Keratinocyte (primary cell): ENCODE results near the gene FIGN. TPM values are rescaled to one million over a fixed set of nuclear protein-coding genes. Genes with fewer than 3 reads are reported as not detected.

Experiments
- DNase-seq: peaks from one replicate; pipeline ENCODE4 v3.0.0-alpha.2; 2011; ENCODE audit warnings: low read depth, missing footprints, low spot score
- FAIRE-seq: peaks from 2 replicates; lab custom pipeline; 2011; peaks lifted over from hg19 to GRCh38; lab: Jason Lieb, UNC
- H2AFZ ChIP-seq: 2 replicates; pipeline ENCODE4 v1.6.0; 2012; ENCODE audit warnings: low read length, control low read depth, inconsistent platforms; ENCODE audit not compliant: control insufficient read depth
- H3K27ac ChIP-seq: 2 replicates; pipeline ENCODE4 v1.5.1; 2011; ENCODE audit warnings: low read length; ENCODE audit not compliant: control insufficient read depth, insufficient read depth
- H3K27me3 ChIP-seq: 3 replicates; pipeline ENCODE4 v1.6.0; 2011; ENCODE audit warnings: low read length; ENCODE audit not compliant: control insufficient read depth, insufficient read depth; ENCODE audit errors: extremely low read depth
- H3K36me3 ChIP-seq, 2 experiments: 2 replicates in 1 of 2; 3 replicates in 1 of 2; pipeline ENCODE4 v1.5.1; 2011; ENCODE audit warnings: low read length in 2 of 2, mild to moderate bottlenecking in 1 of 2; ENCODE audit not compliant: control insufficient read depth in 2 of 2, insufficient read depth in 2 of 2; ENCODE audit errors: extremely low read depth in 1 of 2
- H3K4me1 ChIP-seq: 3 replicates; pipeline ENCODE4 v1.5.1; 2011; ENCODE audit warnings: low read length; ENCODE audit not compliant: control insufficient read depth, insufficient read depth; ENCODE audit errors: extremely low read depth
- H3K4me2 ChIP-seq: 3 replicates; pipeline ENCODE4 v1.6.0; 2011; ENCODE audit warnings: low read depth, low read length; ENCODE audit not compliant: control insufficient read depth, insufficient read depth; ENCODE audit errors: extremely low read depth
- H3K4me3 ChIP-seq, 3 experiments: fragments of 200-600 bp in 1 of 3; sonication (generic) in 1 of 3; 2 replicates in 2 of 3; 3 replicates in 1 of 3; pipeline ENCODE4 v1.5.1; 2011 to 2016; ENCODE audit warnings: low read length in 3 of 3, mild to moderate bottlenecking in 3 of 3, control low read depth in 2 of 3, inconsistent platforms in 1 of 3, low read depth in 1 of 3, mixed read lengths in 1 of 3, mixed run types in 1 of 3, moderate library complexity in 1 of 3; ENCODE audit not compliant: control insufficient read depth in 2 of 3, insufficient read depth in 2 of 3; ENCODE audit errors: extremely low read depth in 1 of 3
- H3K79me2 ChIP-seq: 2 replicates; pipeline ENCODE4 v1.6.0; 2012; ENCODE audit warnings: low read length; ENCODE audit not compliant: control insufficient read depth, insufficient read depth
- H3K9ac ChIP-seq: 3 replicates; pipeline ENCODE4 v1.6.0; 2011; ENCODE audit warnings: low read length; ENCODE audit not compliant: control insufficient read depth, insufficient read depth; ENCODE audit errors: extremely low read depth
- H3K9me1 ChIP-seq: 3 replicates; pipeline ENCODE4 v1.6.0; 2011; ENCODE audit warnings: low read length; ENCODE audit not compliant: control insufficient read depth, insufficient read depth; ENCODE audit errors: extremely low read depth
- H3K9me3 ChIP-seq: 2 replicates; pipeline ENCODE4 v1.5.1; 2012; ENCODE audit warnings: low read depth, low read length; ENCODE audit not compliant: control insufficient read depth
- H4K20me1 ChIP-seq: 3 replicates; pipeline ENCODE4 v1.6.0; 2011; ENCODE audit warnings: low read length; ENCODE audit not compliant: control insufficient read depth, insufficient read depth; ENCODE audit errors: extremely low read depth
- CTCF ChIP-seq, 3 experiments: IDR thresholded peaks in 1 of 3; conservative IDR thresholded peaks in 1 of 3; optimal IDR thresholded peaks in 1 of 3; 2 replicates in 2 of 3; 3 replicates in 1 of 3; pipeline versions ENCODE3 to v1.5.1; 2011; ENCODE audit warnings: low read length in 3 of 3, mild to moderate bottlenecking in 3 of 3, moderate library complexity in 2 of 3, control low read depth in 1 of 3, inconsistent platforms in 1 of 3; ENCODE audit not compliant: insufficient read depth in 2 of 3; ENCODE audit errors: extremely low read depth in 1 of 3
- EZH2 ChIP-seq: IDR thresholded peaks from one replicate; pipeline ENCODE4 v1.6.1; 2012; ENCODE audit warnings: inconsistent platforms, mild to moderate bottlenecking, low read length, moderate library complexity
- dilution Hi-C: fragments of 300-500 bp; cut with MboI; formaldehyde crosslinking; loops from one replicate; pipeline ENCODE4 v1.7.0; 2020; ENCODE audit warnings: low sequenced_read_pairs; ENCODE audit not compliant: extremely low pct_ligation_motif_present
- polyA plus RNA-seq, 5 experiments: library from polyadenylated mRNA; depleted of rRNA in 3 of 5; stranded (reverse) in 3 of 5; stranded (forward) in 1 of 5; unstranded in 1 of 5; fragments of >200 nt; gene quantifications; 1 replicate in 1 of 5; 2 replicates in 3 of 5; 3 replicates in 1 of 5; pipeline versions ENCODE4 v1.2.1 to v1.2.3, GENCODE V29; 2011 to 2012; ENCODE audit warnings: missing spikeins in 2 of 5, low read depth in 1 of 5, low replicate concordance in 1 of 5

The FIGN gene
- polyA plus RNA-seq, 1 donor (not counting 4 experiments of a cell fraction or from before 2014, with no cell fraction given) = 2.9 TPM

DNA sequence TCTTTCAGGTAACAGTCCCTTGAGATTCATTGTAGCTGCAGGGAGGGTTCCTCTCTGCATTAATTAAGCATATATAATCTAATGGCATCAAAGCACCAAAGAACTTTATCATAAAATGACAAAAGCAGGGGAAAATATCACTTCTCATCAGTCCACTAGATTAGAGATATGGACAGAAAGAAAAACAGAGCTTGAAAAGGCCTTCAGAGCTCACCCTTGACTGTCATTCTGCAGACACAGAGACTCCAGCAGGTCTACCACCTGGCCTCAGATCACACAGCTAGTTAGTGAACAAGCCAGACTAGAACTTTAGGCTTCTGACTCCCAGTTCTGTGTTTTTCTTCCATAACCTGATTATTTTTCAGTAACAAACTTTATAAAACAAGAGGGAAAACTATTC, 88.5 kb downstream of the FIGN start:
- Histone ChIP-seq H3K4me2 (no peak overlapping the region), H3K9ac (no peak overlapping the region), H2AFZ (no peak overlapping the region), H4K20me1 (no peaks in the 10 kb centered on the region), H3K9me1 (no peaks in the 10 kb centered on the region), H3K27ac (no peak overlapping the region), H3K27me3 (no peaks in the 10 kb centered on the region), H3K9me3 (no peaks in the 10 kb centered on the region), H3K36me3 (no peaks in the 10 kb centered on the region), H3K79me2 (no peaks in the 10 kb centered on the region), H3K4me3 (no peak overlapping the region), H3K4me1 (no peaks in the 10 kb centered on the region)
- TF ChIP-seq EZH2 (no peak), CTCF (optimal IDR thresholded peaks at IDR 0.05 in 1 of 3, IDR thresholded peaks at IDR 0.05 in 1 of 3, conservative IDR thresholded peaks at IDR 0.05 in 1 of 3; ENCODE audit: extremely low read depth in 1 of 3, insufficient read depth in 2 of 3, low read length in 3 of 3) (no peak)
- no peak for FAIRE-seq
- dilution Hi-C loops = no loop called here
- no peak for DNase-seq

GRCh38 chr2:163646687-163647086, 89.1 kb downstream of the FIGN start:
- Histone ChIP-seq H3K27me3 (no peaks in the 10 kb centered on the region), H3K9me1 (no peaks in the 10 kb centered on the region), H3K4me2 (no peak overlapping the region), H3K4me3 (no peak overlapping the region), H3K9ac (no peak overlapping the region), H2AFZ (no peak overlapping the region), H4K20me1 (no peaks in the 10 kb centered on the region), H3K9me3 (no peaks in the 10 kb centered on the region), H3K79me2 (no peaks in the 10 kb centered on the region), H3K27ac (no peak overlapping the region), H3K4me1 (no peaks in the 10 kb centered on the region), H3K36me3 (no peaks in the 10 kb centered on the region)
- TF ChIP-seq CTCF (optimal IDR thresholded peaks at IDR 0.05 in 1 of 3, IDR thresholded peaks at IDR 0.05 in 1 of 3, conservative IDR thresholded peaks at IDR 0.05 in 1 of 3; ENCODE audit: extremely low read depth in 1 of 3, insufficient read depth in 2 of 3, low read length in 3 of 3) (no peak), EZH2 (no peak)
- DNase-seq (no peak), FAIRE-seq (no peak)
- dilution Hi-C loops = no loop called here
